ENCODE data around the gene SLC9A4.

SLC9A4 gene

GRCh38 chr2:102523651-102524050, 50.6 kb downstream of the SLC9A4 start:
- CTCF ChIA-PET, result no interaction called here
- TF ChIP-seq SP1 (IDR thresholded peaks at IDR 0.05), result no peak
- TF ChIP-seq TARDBP (IDR thresholded peaks at IDR 0.05), result no peak
- no peak for TF ChIP-seq LEF1 (IDR thresholded peaks at IDR 0.05; ENCODE audit: borderline replicate concordance)
- TF ChIP-seq ELF4 (IDR thresholded peaks at IDR 0.05), result no peak
- no peak for TF ChIP-seq FOXK2 (IDR thresholded peaks at IDR 0.05)
- TF ChIP-seq PKNOX1 (IDR thresholded peaks at IDR 0.05), result no peak
- no peak for TF ChIP-seq BHLHE40 (IDR thresholded peaks at IDR 0.05; ENCODE audit: borderline replicate concordance)
- TF ChIP-seq FOXA1 (IDR thresholded peaks at IDR 0.05), result no peak
- TF ChIP-seq L3MBTL2 (conservative IDR thresholded peaks at IDR 0.05), result no peak
- TF ChIP-seq HDGF (IDR thresholded peaks at IDR 0.05; ENCODE audit: borderline replicate concordance), result no peak
- no peak for DNase-seq (ENCODE audit: extremely low spot score)
- POLR2A ChIA-PET, result no interaction called here

GRCh38 chr2:102527086-102527485, 54.1 kb downstream of the SLC9A4 start:
- ChIA-PET CTCF (no interaction called here), POLR2A (no interaction called here)
- TF ChIP-seq HDGF (IDR thresholded peaks at IDR 0.05; ENCODE audit: borderline replicate concordance), result no peak
- TF ChIP-seq FOXA1 (IDR thresholded peaks at IDR 0.05), result no peak
- TF ChIP-seq NFRKB (IDR thresholded peaks at IDR 0.05), result no peak
- no peak for TF ChIP-seq L3MBTL2 (conservative IDR thresholded peaks at IDR 0.05)
- TF ChIP-seq PKNOX1 (IDR thresholded peaks at IDR 0.05), result no peak
- no peak for TF ChIP-seq ELF4 (IDR thresholded peaks at IDR 0.05)
- no peak for TF ChIP-seq SUZ12 (IDR thresholded peaks at IDR 0.05)
- TF ChIP-seq SP1 (IDR thresholded peaks at IDR 0.05), result no peak
- TF ChIP-seq TARDBP (IDR thresholded peaks at IDR 0.05), result no peak
- no peak for TF ChIP-seq FOXM1 (IDR thresholded peaks at IDR 0.05; ENCODE audit: borderline replicate concordance)
- no peak for TF ChIP-seq LEF1 (IDR thresholded peaks at IDR 0.05; ENCODE audit: borderline replicate concordance)
- TF ChIP-seq ARNT (IDR thresholded peaks at IDR 0.05), result no peak
- TF ChIP-seq CTBP1 (IDR thresholded peaks at IDR 0.05; ENCODE audit: borderline replicate concordance), result no peak
- TF ChIP-seq BHLHE40 (IDR thresholded peaks at IDR 0.05; ENCODE audit: borderline replicate concordance), result no peak
- no peak for TF ChIP-seq FOXK2 (IDR thresholded peaks at IDR 0.05)
- TF ChIP-seq ZNF384 (IDR thresholded peaks at IDR 0.05), result no peak
- no peak for DNase-seq (ENCODE audit: extremely low spot score)

- no peak for DNase-seq (ENCODE audit: extremely low spot score)
- CTCF ChIA-PET, result no interaction called here
- POLR2A ChIA-PET, result no interaction called here
- TF ChIP-seq FOXK2 (IDR thresholded peaks at IDR 0.05), result no peak
- TF ChIP-seq ELF4 (IDR thresholded peaks at IDR 0.05), result no peak
- no peak for TF ChIP-seq PKNOX1 (IDR thresholded peaks at IDR 0.05)
- TF ChIP-seq BHLHE40 (IDR thresholded peaks at IDR 0.05; ENCODE audit: borderline replicate concordance), result no peak
- no peak for TF ChIP-seq HDGF (IDR thresholded peaks at IDR 0.05; ENCODE audit: borderline replicate concordance)
- TF ChIP-seq FOXM1 (IDR thresholded peaks at IDR 0.05; ENCODE audit: borderline replicate concordance), result no peak
- TF ChIP-seq ARNT (IDR thresholded peaks at IDR 0.05), result no peak
- no peak for TF ChIP-seq LEF1 (IDR thresholded peaks at IDR 0.05; ENCODE audit: borderline replicate concordance)
- no peak for TF ChIP-seq SUZ12 (IDR thresholded peaks at IDR 0.05)
Measured at GRCh38 chr2:102538491-102538890, 65.5 kb downstream of the SLC9A4 start.

- DNase-seq (ENCODE audit: extremely low spot score), result no peak
- ChIA-PET POLR2A (no interaction called here), CTCF (no interaction called here)
- TF ChIP-seq L3MBTL2 (conservative IDR thresholded peaks at IDR 0.05) (no peak), BHLHE40 (IDR thresholded peaks at IDR 0.05; ENCODE audit: borderline replicate concordance) (no peak), SUZ12 (IDR thresholded peaks at IDR 0.05) (no peak), ZNF384 (IDR thresholded peaks at IDR 0.05) (no peak)
Measured at GRCh38 chr2:102540882-102541281, 67.9 kb downstream of the SLC9A4 start.

- DNase-seq (ENCODE audit: extremely low spot score), result no peak
- CTCF ChIA-PET, result no interaction called here
- POLR2A ChIA-PET, result no interaction called here
- TF ChIP-seq FOXM1 (IDR thresholded peaks at IDR 0.05; ENCODE audit: borderline replicate concordance) (no peak), PKNOX1 (IDR thresholded peaks at IDR 0.05) (no peak), L3MBTL2 (conservative IDR thresholded peaks at IDR 0.05) (no peak), SP1 (IDR thresholded peaks at IDR 0.05) (no peak), FOXK2 (IDR thresholded peaks at IDR 0.05) (no peak), ARNT (IDR thresholded peaks at IDR 0.05) (no peak), BHLHE40 (IDR thresholded peaks at IDR 0.05; ENCODE audit: borderline replicate concordance) (no peak), HDGF (IDR thresholded peaks at IDR 0.05; ENCODE audit: borderline replicate concordance) (no peak)
Measured at GRCh38 chr2:102544182-102544581, 71.2 kb downstream of the SLC9A4 start.

- POLR2A ChIA-PET, result no interaction called here
- no peak for TF ChIP-seq BHLHE40 (IDR thresholded peaks at IDR 0.05; ENCODE audit: borderline replicate concordance)
- TF ChIP-seq ELF4 (IDR thresholded peaks at IDR 0.05), result no peak
- no peak for TF ChIP-seq HDGF (IDR thresholded peaks at IDR 0.05; ENCODE audit: borderline replicate concordance)
- TF ChIP-seq FOXM1 (IDR thresholded peaks at IDR 0.05; ENCODE audit: borderline replicate concordance), result no peak
- TF ChIP-seq ARNT (IDR thresholded peaks at IDR 0.05), result no peak
- TF ChIP-seq FOXA1 (IDR thresholded peaks at IDR 0.05), result no peak
- no peak for TF ChIP-seq TARDBP (IDR thresholded peaks at IDR 0.05)
- no peak for TF ChIP-seq NFRKB (IDR thresholded peaks at IDR 0.05)
- no peak for TF ChIP-seq LEF1 (IDR thresholded peaks at IDR 0.05; ENCODE audit: borderline replicate concordance)
- CTCF ChIA-PET, result no interaction called here
- DNase-seq (ENCODE audit: extremely low spot score), result no peak
Measured at GRCh38 chr2:102547462-102547861, 74.4 kb downstream of the SLC9A4 start.

All from HEK293T (cell line).